SU-DHL-6 (cell line): Measurements from ENCODE around the gene OR4K2.

ENCODE experiments used
- H2AFZ ChIP-seq: fragments of 200-600 bp; sonication (generic); 2 replicates; pipeline ENCODE4 v1.6.1; 2014; ENCODE audit warnings: low read depth, mild to moderate bottlenecking, moderate library complexity, mixed read lengths, antibody characterized with exemption, low read length; ENCODE audit not compliant: severe bottlenecking
- H3F3A ChIP-seq: fragments of 200-600 bp; shearing (Covaris generic); 2 replicates; pipeline ENCODE4 v1.6.0; 2016; ENCODE audit warnings: antibody characterized with exemption, mild to moderate bottlenecking; ENCODE audit not compliant: insufficient read depth
- H3K27ac ChIP-seq: fragments of 200-600 bp; sonication (generic); 2 replicates; pipeline ENCODE4 v1.5.1; 2016; ENCODE audit warnings: low read depth, mild to moderate bottlenecking, low read length, moderate library complexity, mixed read lengths
- H3K27me3 ChIP-seq: fragments of 200-600 bp; sonication (generic), shearing (Covaris generic); 2 replicates; pipeline ENCODE4 v1.6.0; 2014; ENCODE audit warnings: mild to moderate bottlenecking, low read length
- H3K36me3 ChIP-seq: fragments of 200-600 bp; sonication (generic); 2 replicates; pipeline ENCODE4 v1.6.1; 2014; ENCODE audit warnings: mild to moderate bottlenecking, low read length, mixed read lengths
- H3K4me2 ChIP-seq: fragments of 300-600, 200-600 bp; shearing (Covaris generic), sonication (generic); 2 replicates; pipeline ENCODE4 v1.6.0; 2014; ENCODE audit warnings: low read length, low read depth, mild to moderate bottlenecking; ENCODE audit not compliant: poor library complexity, severe bottlenecking
- H3K4me3 ChIP-seq: fragments of 200-600 bp; sonication (generic); 2 replicates; pipeline ENCODE4 v1.5.1; 2014; ENCODE audit warnings: antibody characterized with exemption, low read length, mild to moderate bottlenecking, mixed read lengths; ENCODE audit not compliant: insufficient read depth, poor library complexity, severe bottlenecking
- H3K79me2 ChIP-seq: fragments of 200-600 bp; sonication (generic); 2 replicates; pipeline ENCODE4 v1.6.1; 2014; ENCODE audit warnings: mild to moderate bottlenecking, low read length, moderate library complexity; ENCODE audit not compliant: insufficient read depth
- H3K9ac ChIP-seq: fragments of 200-600 bp; sonication (generic); 2 replicates; pipeline ENCODE4 v1.7.0; 2014; ENCODE audit warnings: mild to moderate bottlenecking, low read length
- H3K9me2 ChIP-seq: fragments of 200-600 bp; sonication (generic); replicated peaks from 2 replicates; pipeline ENCODE4 v1.6.1; 2014; ENCODE audit warnings: low read length; ENCODE audit not compliant: insufficient read depth
- H3K9me3 ChIP-seq: fragments of 200-600 bp; sonication (generic); 2 replicates; pipeline ENCODE4 v1.6.1; 2014; ENCODE audit warnings: low read length, mixed read lengths; ENCODE audit not compliant: insufficient read depth
- H4K20me1 ChIP-seq: fragments of 200-600 bp; sonication (generic); 2 replicates; pipeline ENCODE4 v1.6.1; 2014; ENCODE audit warnings: low read depth, mild to moderate bottlenecking, antibody characterized with exemption, low read length, moderate library complexity, mixed read lengths
- CTCF ChIP-seq: fragments of 200-600 bp; sonication (generic); IDR thresholded peaks from one replicate; pipeline ENCODE4 v1.5.1; 2017; ENCODE audit warnings: antibody characterized with exemption, mild to moderate bottlenecking, low read length, moderate library complexity; ENCODE audit not compliant: insufficient read depth, poor library complexity, severe bottlenecking
- EZH2phosphoT487 ChIP-seq: fragments of 200-600 bp; sonication (generic), shearing (Covaris generic); conservative IDR thresholded peaks from 2 replicates; pipeline ENCODE4 v1.6.1; 2018; ENCODE audit warnings: mild to moderate bottlenecking, antibody characterized with exemption, low read length, moderate library complexity, mixed read lengths

The OR4K2 gene

GRCh38 chr14:19878029-19878642 is 3.2 kb downstream of the OR4K2 start:
- no peaks in the 10 kb centered on the region for H3K79me2 ChIP-seq
- H3F3A ChIP-seq, result no peaks in the 10 kb centered on the region
- no peaks in the 10 kb centered on the region for H3K27me3 ChIP-seq
- no peak overlapping the region for H3K9ac ChIP-seq
- H3K36me3 ChIP-seq, result no peaks in the 10 kb centered on the region
- H4K20me1 ChIP-seq, result no peaks in the 10 kb centered on the region
- TF ChIP-seq CTCF, result peak; percentile 77
- TF ChIP-seq EZH2phosphoT487, result no peak
- no peak overlapping the region for H2AFZ ChIP-seq
- no peaks in the 10 kb centered on the region for H3K9me2 ChIP-seq
- H3K9me3 ChIP-seq, result no peaks in the 10 kb centered on the region
- H3K27ac ChIP-seq, result no peak overlapping the region
- H3K4me2 ChIP-seq, result no peak overlapping the region
- H3K4me3 ChIP-seq, result no peak overlapping the region

GRCh38 chr14:19895282-19895681 is 20.3 kb downstream of the OR4K2 start:
- H3K9me3 ChIP-seq, result peaks cover 9% of the 10 kb centered on the region; the same call in 1 of the 2 replicates
- H3K36me3 ChIP-seq, result no peaks in the 10 kb centered on the region
- no peak overlapping the region for H3K9ac ChIP-seq
- no peak overlapping the region for H3K4me3 ChIP-seq
- no peaks in the 10 kb centered on the region for H3K79me2 ChIP-seq
- H4K20me1 ChIP-seq, result no peaks in the 10 kb centered on the region
- no peaks in the 10 kb centered on the region for H3F3A ChIP-seq
- H3K27ac ChIP-seq, result no peak overlapping the region
- no peak overlapping the region for H2AFZ ChIP-seq
- TF ChIP-seq CTCF, result no peak
- TF ChIP-seq EZH2phosphoT487, result no peak
- no peak overlapping the region for H3K4me2 ChIP-seq
- no peaks in the 10 kb centered on the region for H3K27me3 ChIP-seq
- H3K9me2 ChIP-seq, result no peaks in the 10 kb centered on the region

- Histone ChIP-seq H3K9ac (no peak overlapping the region), H3F3A (no peaks in the 10 kb centered on the region), H2AFZ (no peak overlapping the region), H3K9me3 (peaks cover 2% of the 10 kb centered on the region; the same call in 1 of the 2 replicates), H3K9me2 (no peaks in the 10 kb centered on the region), H3K4me2 (no peak overlapping the region), H4K20me1 (no peaks in the 10 kb centered on the region), H3K4me3 (no peak overlapping the region), H3K27me3 (no peaks in the 10 kb centered on the region), H3K36me3 (no peaks in the 10 kb centered on the region), H3K79me2 (no peaks in the 10 kb centered on the region), H3K27ac (no peak overlapping the region)
- no peak for TF ChIP-seq EZH2phosphoT487
- no peak for TF ChIP-seq CTCF
Measured at GRCh38 chr14:19900999-19901398, 26.1 kb downstream of the OR4K2 start.
